Activated CD8-positive, alpha-beta memory T cell treated with anti-CD3 and anti-CD28 coated beads, Interleukin-2, amount 10 ng/mL, durations not matched to agents 7 days and 5 days (primary cell): ENCODE data around the gene ACAP1. TPM values are rescaled to one million over a fixed set of nuclear protein-coding genes. Genes with fewer than 3 reads are reported as not detected.
A peak's percentile ranks its signal among the peaks of the same experiment; 100 is the strongest.

Experiments
- ATAC-seq: fragments of 150-1000 bp; cut with Tn5 transposase; one replicate; pipeline ENCODE4 v1.10.0; 2021; ENCODE audit warnings: moderate library complexity
- CTCF ChIA-PET: fragments of 350-600 bp; sonication (Branson Sonifier 250); formaldehyde crosslinking; loops from one replicate; lab custom pipeline; 2021; ENCODE audit warnings: antibody characterized with exemption; lab: Charles Lee
- DNase-seq: peaks from one replicate; pipeline ENCODE4 v3.0.0-alpha.2; 2020
- H3K27ac Mint-ChIP-seq: one replicate; pipeline ENCODE4 v1.8.0; 2021; ENCODE audit warnings: mild to moderate bottlenecking, mixed read lengths
- H3K27me3 Mint-ChIP-seq: one replicate; pipeline ENCODE4 v1.8.0; 2021; ENCODE audit warnings: mixed read lengths
- H3K36me3 Mint-ChIP-seq: one replicate; pipeline ENCODE4 v1.8.0; 2021; ENCODE audit warnings: mild to moderate bottlenecking, mixed read lengths
- H3K4me1 Mint-ChIP-seq: one replicate; pipeline ENCODE4 v1.8.0; 2021; ENCODE audit warnings: mixed read lengths
- H3K4me3 Mint-ChIP-seq: one replicate; pipeline ENCODE4 v1.8.0; 2021; ENCODE audit warnings: mild to moderate bottlenecking, moderate library complexity, mixed read lengths
- H3K9me3 Mint-ChIP-seq: one replicate; pipeline ENCODE4 v1.8.0; 2022; ENCODE audit warnings: low read depth, mixed read lengths
- total RNA-seq, 2 experiments: library from RNA; stranded (reverse); gene quantifications; one replicate each; pipeline ENCODE4 v1.2.3, GENCODE V29; 2021

Gene ACAP1
- total RNA-seq, 2 experiments from 2014 or later: 594 to 712 TPM

GRCh38 chr17:7341842-7342241, 5.5 kb downstream of the ACAP1 start:
- Mint-ChIP-seq H3K36me3 (peaks cover 47% of the 10 kb centered on the region), H3K27ac (peak overlapping the region; percentile 9)
- no peak for DNase-seq

DNA sequence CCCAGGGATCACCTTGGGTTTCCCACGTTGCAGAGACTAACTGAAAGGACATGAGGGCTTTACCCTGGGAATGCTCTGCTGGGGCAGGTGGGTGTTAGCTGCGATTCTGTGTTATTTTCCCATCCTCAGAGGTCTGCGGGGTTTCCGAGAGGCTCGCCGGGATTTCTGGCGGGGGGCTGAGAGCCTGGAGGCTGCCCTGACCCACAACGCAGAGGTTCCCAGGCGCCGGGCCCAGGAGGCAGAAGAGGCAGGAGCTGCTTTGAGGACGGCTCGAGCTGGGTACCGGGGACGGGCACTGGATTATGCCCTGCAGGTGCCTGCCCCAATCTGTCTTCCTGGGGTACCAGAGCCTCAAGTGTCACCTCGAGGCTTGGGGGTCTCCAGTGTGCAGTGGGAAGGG, 6.9 kb downstream of the ACAP1 start:
- Mint-ChIP-seq H3K4me1 (peaks cover 22% of the 10 kb centered on the region), H3K4me3 (no peak overlapping the region), H3K27ac (no peak overlapping the region), H3K27me3 (no peaks in the 10 kb centered on the region), H3K9me3 (no peaks in the 10 kb centered on the region), H3K36me3 (peaks cover 43% of the 10 kb centered on the region)
- CTCF ChIA-PET: no interaction called here
- DNase-seq: no peak
- no peak for ATAC-seq

More at GRCh38 chr17:7341842-7342241, 5.5 kb downstream of the ACAP1 start:
- no peak for ATAC-seq
- Mint-ChIP-seq H3K4me3 (no peak overlapping the region), H3K27me3 (no peaks in the 10 kb centered on the region), H3K4me1 (peaks cover 30% of the 10 kb centered on the region), H3K9me3 (no peaks in the 10 kb centered on the region)
- CTCF ChIA-PET: interaction anchor here (0.9 to 1.5 kb wide), 3 partner anchors 20 to 28 kb away, joined by 3 read pairs; no protein-coding TSS in a partner anchor

DNA sequence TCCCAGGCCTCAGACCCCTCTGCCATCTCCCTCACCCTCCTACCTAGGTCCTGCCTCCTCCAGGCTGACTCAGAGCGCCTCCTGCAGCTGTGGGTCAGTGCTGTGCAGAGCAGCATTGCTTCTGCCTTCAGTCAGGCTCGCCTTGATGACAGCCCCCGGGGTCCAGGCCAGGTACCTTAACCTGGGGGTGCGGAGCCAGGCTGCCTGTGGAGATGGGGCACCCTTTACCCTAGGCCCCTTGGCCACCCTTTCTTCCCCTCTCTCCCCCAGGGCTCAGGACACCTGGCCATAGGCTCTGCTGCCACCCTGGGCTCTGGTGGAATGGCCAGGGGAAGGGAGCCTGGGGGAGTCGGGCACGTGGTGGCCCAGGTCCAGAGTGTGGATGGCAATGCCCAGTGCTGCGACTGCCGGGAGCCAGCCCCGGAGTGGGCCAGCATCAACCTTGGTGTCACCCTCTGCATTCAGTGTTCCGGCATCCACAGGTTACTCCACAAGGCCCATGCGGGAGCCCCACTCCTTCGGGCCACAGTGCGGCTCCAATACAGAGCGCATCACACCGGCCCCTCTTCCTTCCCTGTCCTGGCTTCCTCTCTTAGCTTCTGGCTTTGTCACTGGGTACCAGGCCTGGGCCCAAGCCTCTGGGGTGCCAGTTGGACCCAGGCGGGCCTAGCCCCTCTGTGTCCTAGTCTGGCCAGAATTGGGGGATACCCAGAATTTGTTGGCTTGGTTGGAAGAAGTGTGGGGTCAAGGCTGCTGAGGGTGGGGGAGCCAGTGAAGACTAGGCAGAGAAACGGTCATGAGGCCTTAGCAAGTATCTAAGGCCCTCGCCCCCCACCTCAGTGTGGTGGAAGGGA, 10.7 kb downstream of the ACAP1 start:
- H3K27ac Mint-ChIP-seq: no peak overlapping the region
- H3K9me3 Mint-ChIP-seq: no peaks in the 10 kb centered on the region
- no peak overlapping the region for H3K4me3 Mint-ChIP-seq
- DNase-seq: no peak
- ATAC-seq: no peak
- peaks cover 44% of the 10 kb centered on the region for H3K36me3 Mint-ChIP-seq
- CTCF ChIA-PET: interaction anchor here (0.7 to 4.8 kb wide), 8 partner anchors 8 to 51 kb away, joined by 4 to 61 read pairs (median 10); partner anchors contain the start of genes ACAP1, NEURL4 and TMEM95
- H3K4me1 Mint-ChIP-seq: peaks cover 28% of the 10 kb centered on the region
- no peaks in the 10 kb centered on the region for H3K27me3 Mint-ChIP-seq

DNA sequence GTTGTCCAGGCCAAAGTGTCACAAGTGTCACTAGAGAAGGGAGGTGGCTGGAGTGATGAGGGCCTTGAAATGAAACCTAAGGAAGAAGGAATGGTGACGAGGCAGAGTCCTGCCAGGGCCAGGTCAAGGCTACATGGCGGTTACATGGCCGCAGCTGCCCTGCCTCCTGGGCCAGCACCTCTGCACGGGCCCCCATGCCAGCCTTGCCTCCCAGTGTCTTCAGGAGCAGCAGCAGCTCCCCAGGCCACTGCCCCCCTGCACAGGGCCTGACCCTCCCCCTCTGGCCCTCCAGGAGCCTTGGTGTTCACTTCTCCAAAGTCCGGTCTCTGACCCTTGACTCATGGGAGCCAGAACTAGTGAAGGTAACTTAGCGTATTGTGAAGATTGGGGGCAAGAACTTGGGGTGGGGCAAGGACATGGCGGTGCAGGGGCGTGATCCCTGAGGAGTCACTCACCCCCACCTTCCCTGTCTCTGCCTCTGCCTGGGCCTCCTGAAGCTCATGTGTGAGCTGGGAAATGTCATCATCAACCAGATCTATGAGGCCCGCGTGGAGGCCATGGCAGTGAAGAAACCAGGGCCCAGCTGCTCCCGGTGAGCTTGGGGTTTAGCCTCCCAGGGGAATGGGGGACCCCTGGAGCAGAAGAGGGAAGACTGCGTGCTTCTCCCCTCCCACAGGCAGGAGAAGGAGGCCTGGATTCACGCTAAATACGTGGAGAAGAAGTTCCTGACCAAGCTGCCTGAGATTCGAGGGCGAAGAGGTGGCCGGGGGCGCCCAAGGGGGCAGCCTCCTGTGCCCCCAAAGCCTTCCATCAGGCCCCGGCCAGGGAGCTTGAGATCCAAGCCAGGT, 11.5 kb downstream of the ACAP1 start:
- Mint-ChIP-seq H3K9me3 (no peaks in the 10 kb centered on the region), H3K27me3 (no peaks in the 10 kb centered on the region), H3K27ac (no peak overlapping the region), H3K36me3 (peaks cover 44% of the 10 kb centered on the region), H3K4me1 (peaks cover 33% of the 10 kb centered on the region), H3K4me3 (no peak overlapping the region)
- no peak for DNase-seq
- CTCF ChIA-PET: interaction anchor here (1.1 to 4.8 kb wide), 4 partner anchors 11 to 93 kb away, joined by 5 to 61 read pairs (median 14); partner anchors contain the start of genes ACAP1 and NEURL4
- no peak for ATAC-seq

DNA sequence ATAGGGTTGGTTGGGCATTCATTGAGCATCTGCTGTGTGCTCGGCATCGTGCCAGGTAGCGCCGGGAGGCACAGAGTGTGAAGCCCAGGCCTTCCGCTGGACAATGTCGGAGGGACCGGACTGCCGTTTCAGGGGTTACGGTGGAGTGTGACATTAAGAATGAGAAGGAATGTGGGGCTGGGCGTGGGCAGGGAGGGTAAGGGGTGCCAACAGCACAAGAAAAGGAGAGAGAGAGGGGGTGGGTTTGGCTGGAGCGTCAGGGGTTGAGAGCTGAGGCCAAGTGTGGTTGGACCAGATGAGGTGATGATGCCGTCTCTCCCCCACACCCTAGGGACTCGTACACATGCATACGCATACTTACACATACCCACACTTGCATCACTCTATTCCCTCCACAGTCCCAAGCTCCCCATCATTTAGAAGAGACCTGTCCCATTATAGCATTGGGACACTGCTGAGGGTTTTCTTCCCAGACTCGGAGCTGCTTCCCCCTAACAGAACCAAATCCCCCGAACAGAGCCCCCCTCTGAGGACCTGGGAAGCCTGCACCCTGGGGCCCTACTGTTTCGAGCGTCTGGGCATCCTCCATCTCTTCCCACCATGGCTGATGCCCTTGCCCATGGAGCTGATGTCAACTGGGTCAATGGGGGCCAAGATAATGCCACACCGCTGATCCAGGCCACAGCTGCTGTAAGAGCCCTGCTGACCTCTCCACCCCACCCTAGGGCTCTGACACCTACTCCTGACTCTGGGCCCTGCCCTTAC, 12.3 kb downstream of the ACAP1 start:
- H3K9me3 Mint-ChIP-seq: no peaks in the 10 kb centered on the region
- ATAC-seq (no peak), DNase-seq (no peak)
- H3K4me3 Mint-ChIP-seq: no peak overlapping the region
- CTCF ChIA-PET: interaction anchor here (0.7 to 4.8 kb wide), 5 partner anchors 12 to 92 kb away, joined by 3 to 61 read pairs (median 10); partner anchors contain the start of genes ACAP1 and NEURL4
- H3K27ac Mint-ChIP-seq: peak overlapping the region; percentile 1
- no peaks in the 10 kb centered on the region for H3K27me3 Mint-ChIP-seq
- H3K4me1 Mint-ChIP-seq: peaks cover 34% of the 10 kb centered on the region
- peaks cover 42% of the 10 kb centered on the region for H3K36me3 Mint-ChIP-seq

GRCh38 chr17:7351665-7352502, 15.6 kb downstream of the ACAP1 start, which contains the start of gene KCTD11:
Gene KCTD11 (plus strand): TSS chr17:7352162.
- Mint-ChIP-seq H3K4me3 (peak within 1 kb of the TSS; percentile 78), H3K4me1 (peaks cover 56% of the 10 kb centered on the region), H3K27me3 (no peaks in the 10 kb centered on the region), H3K27ac (peak within 1 kb of the TSS; percentile 86), H3K9me3 (no peaks in the 10 kb centered on the region), H3K36me3 (peaks cover 30% of the 10 kb centered on the region)
- peak; percentile 91 for DNase-seq
- peak; percentile 69 for ATAC-seq
- CTCF ChIA-PET: interaction anchor here (1.0 to 6.7 kb wide), 10 partner anchors 15 to 336 kb away, joined by 3 to 88 read pairs (median 9); partner anchors contain the start of genes ACAP1, SENP3, TMEM102 and TP53

DNA sequence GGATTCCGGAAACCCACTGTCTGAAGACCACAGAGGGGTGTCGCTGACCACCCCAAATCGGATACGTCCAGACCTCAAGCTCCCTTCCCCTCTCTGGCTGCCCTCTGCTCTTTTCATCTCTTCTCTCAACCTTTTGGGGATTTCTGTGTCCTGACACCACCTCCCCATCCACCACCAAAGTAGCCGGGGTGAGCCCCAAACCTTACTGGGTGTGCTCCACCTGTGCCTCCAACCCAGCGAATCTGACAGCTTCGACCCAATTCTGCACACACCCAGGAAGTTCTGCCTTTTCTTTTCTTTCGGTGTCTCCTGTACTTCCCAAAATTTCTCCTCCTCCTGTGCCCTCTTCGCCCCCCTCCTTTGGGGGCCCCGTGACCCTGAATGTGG, 16.2 kb downstream of the ACAP1 start:
- peaks cover 25% of the 10 kb centered on the region for H3K36me3 Mint-ChIP-seq
- H3K4me1 Mint-ChIP-seq: peaks cover 54% of the 10 kb centered on the region
- H3K9me3 Mint-ChIP-seq: no peaks in the 10 kb centered on the region
- ATAC-seq (no peak), DNase-seq (no peak)
- peak overlapping the region; percentile 82 for H3K27ac Mint-ChIP-seq
- H3K27me3 Mint-ChIP-seq: no peaks in the 10 kb centered on the region
- CTCF ChIA-PET: interaction anchor here (1.1 to 6.7 kb wide), 5 partner anchors 16 to 335 kb away, joined by 3 to 88 read pairs (median 9); partner anchors contain the start of genes ACAP1, SLC2A4, TMEM102 and TP53
- H3K4me3 Mint-ChIP-seq: peak overlapping the region; percentile 78

- H3K4me3 Mint-ChIP-seq: peak overlapping the region; percentile 78
- peaks cover 54% of the 10 kb centered on the region for H3K4me1 Mint-ChIP-seq
- DNase-seq: peak; percentile 43
- H3K36me3 Mint-ChIP-seq: peaks cover 23% of the 10 kb centered on the region
- CTCF ChIA-PET: interaction anchor here (1.0 to 6.7 kb wide), 8 partner anchors 17 to 335 kb away, joined by 3 to 88 read pairs (median 16); partner anchors contain the start of genes ACAP1, NEURL4, SENP3 and SLC2A4
- ATAC-seq: no peak
- H3K9me3 Mint-ChIP-seq: no peaks in the 10 kb centered on the region
- H3K27ac Mint-ChIP-seq: peak overlapping the region; percentile 82
- no peaks in the 10 kb centered on the region for H3K27me3 Mint-ChIP-seq
Measured at GRCh38 chr17:7352910-7353635, 16.7 kb downstream of the ACAP1 start.

GRCh38 chr17:7354262-7354843, 18.0 kb downstream of the ACAP1 start:
- no peak overlapping the region for H3K4me3 Mint-ChIP-seq
- peaks cover 49% of the 10 kb centered on the region for H3K4me1 Mint-ChIP-seq
- H3K9me3 Mint-ChIP-seq: no peaks in the 10 kb centered on the region

GRCh38 chr17:7355053-7355452, 18.7 kb downstream of the ACAP1 start, which contains the start of gene TMEM95:
Gene TMEM95 (plus strand): TSS chr17:7355156. CDS start chr17:7355205, 49 bp downstream.
- no peak within 1 kb of the TSS for H3K4me3 Mint-ChIP-seq
- DNase-seq (peak; percentile 42), ATAC-seq (no peak)
- peak within 1 kb of the TSS; percentile 18 for H3K27ac Mint-ChIP-seq
- peaks cover 11% of the 10 kb centered on the region for H3K36me3 Mint-ChIP-seq
- no peaks in the 10 kb centered on the region for H3K27me3 Mint-ChIP-seq
- CTCF ChIA-PET: interaction anchor here (0.8 to 6.7 kb wide), 18 partner anchors 10 to 334 kb away, joined by 3 to 88 read pairs (median 8); partner anchors contain the start of genes ACAP1, NEURL4, SENP3 and SLC2A4
- no peaks in the 10 kb centered on the region for H3K9me3 Mint-ChIP-seq
- peaks cover 43% of the 10 kb centered on the region for H3K4me1 Mint-ChIP-seq

More at GRCh38 chr17:7354262-7354843, 18.0 kb downstream of the ACAP1 start:
- DNase-seq (peak; percentile 48), ATAC-seq (no peak)
- peaks cover 14% of the 10 kb centered on the region for H3K36me3 Mint-ChIP-seq
- peak overlapping the region; percentile 18 for H3K27ac Mint-ChIP-seq
- no peaks in the 10 kb centered on the region for H3K27me3 Mint-ChIP-seq
- CTCF ChIA-PET: interaction anchor here (1.0 to 6.7 kb wide), 11 partner anchors 9 to 335 kb away, joined by 3 to 88 read pairs (median 10); partner anchors contain the start of genes ACAP1, NEURL4, SENP3 and SLC2A4
